ENCODE data around the gene MXD3. TPM values are rescaled to one million over a fixed set of nuclear protein-coding genes. Genes with fewer than 3 reads are reported as not detected.

The MXD3 gene
- total RNA-seq, 2 donors from 2014 or later, result 15.0 to 24.8 TPM

GRCh38 chr5:177336112-177336511 is 24.4 kb upstream of the MXD3 start:
- DNase-seq (ENCODE audit: low spot score) (no peak), ATAC-seq (no peak)
- no peaks in the 10 kb centered on the region for H3K9me3 Mint-ChIP-seq
- H3K27ac Mint-ChIP-seq, result no peak overlapping the region
- H3K36me3 Mint-ChIP-seq, result peaks cover 21% of the 10 kb centered on the region
- H3K4me3 Mint-ChIP-seq, result no peak overlapping the region
- no peaks in the 10 kb centered on the region for H3K27me3 Mint-ChIP-seq
- peaks cover 38 to 47% of the 10 kb centered on the region in 2 donors for H3K4me1 Mint-ChIP-seq (ENCODE audit: low read depth in 2 of 2)

- DNase-seq (ENCODE audit: low spot score), result no peak
- Mint-ChIP-seq H3K36me3 (peaks cover 23% of the 10 kb centered on the region), H3K4me1 (ENCODE audit: low read depth in 2 of 2) (peaks cover 43 to 51% of the 10 kb centered on the region in 2 donors), H3K27me3 (no peaks in the 10 kb centered on the region), H3K9me3 (no peaks in the 10 kb centered on the region), H3K4me3 (no peak overlapping the region), H3K27ac (no peak overlapping the region)
- ATAC-seq, result no peak
Measured at GRCh38 chr5:177335701-177336065, 24.0 kb upstream of the MXD3 start.

GRCh38 chr5:177334781-177335700 is 23.3 kb upstream of the MXD3 start:
- no peak for DNase-seq (ENCODE audit: low spot score)
- no peak for ATAC-seq
- Mint-ChIP-seq H3K9me3 (no peaks in the 10 kb centered on the region), H3K4me1 (ENCODE audit: low read depth in 2 of 2) (peaks cover 48 to 55% of the 10 kb centered on the region in 2 donors), H3K27ac (no peak overlapping the region), H3K36me3 (peaks cover 26% of the 10 kb centered on the region), H3K4me3 (no peak overlapping the region), H3K27me3 (no peaks in the 10 kb centered on the region)

GRCh38 chr5:177334155-177334551 is 22.5 kb upstream of the MXD3 start:
- Mint-ChIP-seq H3K27ac (no peak overlapping the region), H3K4me1 (ENCODE audit: low read depth in 2 of 2) (peaks cover 46 to 52% of the 10 kb centered on the region in 2 donors), H3K27me3 (no peaks in the 10 kb centered on the region), H3K36me3 (peaks cover 22% of the 10 kb centered on the region), H3K9me3 (no peaks in the 10 kb centered on the region), H3K4me3 (no peak overlapping the region)
- ATAC-seq (no peak), DNase-seq (ENCODE audit: low spot score) (no peak)

GRCh38 chr5:177333420-177334154 is 21.9 kb upstream of the MXD3 start:
- Mint-ChIP-seq H3K4me1 (ENCODE audit: low read depth in 2 of 2) (peaks cover 40 to 49% of the 10 kb centered on the region in 2 donors), H3K9me3 (no peaks in the 10 kb centered on the region), H3K4me3 (no peak overlapping the region), H3K27me3 (no peaks in the 10 kb centered on the region), H3K27ac (no peak overlapping the region), H3K36me3 (peaks cover 22% of the 10 kb centered on the region)
- no peak for ATAC-seq
- DNase-seq (ENCODE audit: low spot score), result no peak

- H3K36me3 Mint-ChIP-seq, result peaks cover 22% of the 10 kb centered on the region
- H3K9me3 Mint-ChIP-seq, result no peaks in the 10 kb centered on the region
- ATAC-seq (no peak), DNase-seq (ENCODE audit: low spot score) (no peak)
- peaks cover 40 to 55% of the 10 kb centered on the region in 2 donors for H3K4me1 Mint-ChIP-seq (ENCODE audit: low read depth in 2 of 2)
- no peak overlapping the region for H3K27ac Mint-ChIP-seq
- no peaks in the 10 kb centered on the region for H3K27me3 Mint-ChIP-seq
- H3K4me3 Mint-ChIP-seq, result no peak overlapping the region
Measured at GRCh38 chr5:177332896-177333260, 21.2 kb upstream of the MXD3 start.

- H3K4me3 Mint-ChIP-seq, result no peak overlapping the region
- DNase-seq (ENCODE audit: low spot score) (no peak), ATAC-seq (no peak)
- peaks cover 22% of the 10 kb centered on the region for H3K36me3 Mint-ChIP-seq
- no peaks in the 10 kb centered on the region for H3K27me3 Mint-ChIP-seq
- no peaks in the 10 kb centered on the region for H3K9me3 Mint-ChIP-seq
- peaks cover 45 to 59% of the 10 kb centered on the region in 2 donors for H3K4me1 Mint-ChIP-seq (ENCODE audit: low read depth in 2 of 2)
- H3K27ac Mint-ChIP-seq, result no peak overlapping the region
Measured at GRCh38 chr5:177332031-177332895, 20.6 kb upstream of the MXD3 start.

- peaks cover 17% of the 10 kb centered on the region for H3K36me3 Mint-ChIP-seq
- DNase-seq (ENCODE audit: low spot score) (no peak), ATAC-seq (peak; percentile 32 to 46)
- H3K27me3 Mint-ChIP-seq, result no peaks in the 10 kb centered on the region
- no peak overlapping the region for H3K4me3 Mint-ChIP-seq
- no peaks in the 10 kb centered on the region for H3K9me3 Mint-ChIP-seq
- no peak overlapping the region for H3K27ac Mint-ChIP-seq
- peaks cover 41 to 54% of the 10 kb centered on the region in 2 donors for H3K4me1 Mint-ChIP-seq (ENCODE audit: low read depth in 2 of 2)
Measured at GRCh38 chr5:177330991-177331842, 19.5 kb upstream of the MXD3 start.

GRCh38 chr5:177329883-177330282 is 18.2 kb upstream of the MXD3 start:
- DNase-seq (ENCODE audit: low spot score), result no peak
- peaks cover 35 to 48% of the 10 kb centered on the region in 2 donors for H3K4me1 Mint-ChIP-seq (ENCODE audit: low read depth in 2 of 2)
- ATAC-seq, result no peak
- H3K27ac Mint-ChIP-seq, result no peak overlapping the region
- H3K27me3 Mint-ChIP-seq, result no peaks in the 10 kb centered on the region
- no peaks in the 10 kb centered on the region for H3K9me3 Mint-ChIP-seq
- H3K4me3 Mint-ChIP-seq, result no peak overlapping the region
- H3K36me3 Mint-ChIP-seq, result peaks cover 10% of the 10 kb centered on the region

- Mint-ChIP-seq H3K9me3 (no peaks in the 10 kb centered on the region), H3K36me3 (peaks cover 10% of the 10 kb centered on the region), H3K27ac (peak overlapping the region in 1 of 2 donors; percentile 66), H3K4me1 (ENCODE audit: low read depth in 2 of 2) (peaks cover 37 to 54% of the 10 kb centered on the region in 2 donors), H3K27me3 (no peaks in the 10 kb centered on the region), H3K4me3 (peak overlapping the region; percentile 71)
- no peak for ATAC-seq
- no peak for DNase-seq (ENCODE audit: low spot score)
Measured at GRCh38 chr5:177328545-177329231, 17.0 kb upstream of the MXD3 start.

GRCh38 chr5:177327539-177328522 is 16.1 kb upstream of the MXD3 start:
- H3K9me3 Mint-ChIP-seq, result no peaks in the 10 kb centered on the region
- no peaks in the 10 kb centered on the region for H3K27me3 Mint-ChIP-seq
- H3K4me1 Mint-ChIP-seq (ENCODE audit: low read depth in 2 of 2), result peaks cover 36 to 50% of the 10 kb centered on the region in 2 donors
- ATAC-seq (peak; percentile 84 to 87), DNase-seq (ENCODE audit: low spot score) (peak; percentile 70)
- H3K4me3 Mint-ChIP-seq, result peak overlapping the region; percentile 71
- H3K27ac Mint-ChIP-seq, result peak overlapping the region; percentile 66 to 71
- H3K36me3 Mint-ChIP-seq, result peaks cover 10% of the 10 kb centered on the region
